ENCODE results near the gene CTNNA1. TPM values are rescaled to one million over a fixed set of nuclear protein-coding genes. Genes with fewer than 3 reads are reported as not detected.

The CTNNA1 gene
- total and polyA plus RNA-seq, 9 of the 15 experiments (the other 6 are each of a cell fraction or from before 2014, with no cell fraction given), result 29.6 to 117 (median 89.1) TPM

DNA sequence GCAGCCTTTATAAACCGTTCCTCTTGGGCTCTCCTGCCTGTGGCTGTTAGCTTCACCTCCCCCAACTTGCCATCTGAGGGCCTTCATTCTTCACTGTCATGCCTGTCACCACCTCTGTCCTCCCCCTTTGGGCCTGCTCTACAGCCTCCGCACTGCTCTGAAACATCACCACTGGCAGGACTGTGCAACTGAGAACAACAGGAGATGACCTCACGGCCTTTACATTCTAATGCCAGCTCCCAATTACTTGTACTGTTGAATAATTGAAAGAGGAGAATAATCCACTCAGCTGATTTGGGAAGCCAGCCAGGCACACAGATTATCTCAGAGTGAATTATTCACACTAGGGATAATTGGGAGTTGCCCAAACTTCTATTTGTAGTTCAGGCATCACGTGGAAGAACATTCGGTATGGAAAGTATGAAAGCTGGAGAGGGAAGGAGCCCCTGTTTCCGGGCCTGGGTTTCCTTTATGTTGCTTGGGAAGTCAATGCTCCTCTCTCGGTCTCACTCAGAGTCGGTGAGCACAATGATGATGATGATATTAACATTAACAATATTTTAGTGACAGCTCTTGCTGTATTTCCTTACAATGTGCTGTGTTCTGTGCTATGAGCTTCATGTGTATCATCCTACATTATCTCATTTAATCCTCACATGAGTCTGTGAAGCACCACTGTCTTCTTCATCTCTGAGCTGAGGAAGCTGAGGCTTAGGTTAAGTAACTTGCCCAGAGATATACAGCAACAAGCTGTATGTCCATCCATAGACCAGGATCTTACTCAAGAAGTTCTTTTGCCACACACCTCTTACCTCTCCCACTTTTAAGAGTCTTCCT is 221.2 kb downstream of the CTNNA1 start (continued):
- TF ChIP-seq XRCC3 (IDR thresholded peaks at IDR 0.05) (no peak), CHD2 (IDR thresholded peaks at IDR 0.05; ENCODE audit: low read depth, low read length) (0 out of 2 replicates have a peak, but pooled peaks have one; percentile 24), SRSF7 (optimal IDR thresholded peaks at IDR 0.05; ENCODE audit: low read depth, low read length) (no peak), JUNB (CRISPR knock-in tag; conservative IDR thresholded peaks at IDR 0.05) (no peak), BRF1 (IDR thresholded peaks at IDR 0.05; ENCODE audit: borderline replicate concordance, extremely low read depth, insufficient read length) (no peak), CEBPG (CRISPR knock-in tag; IDR thresholded peaks at IDR 0.05) (no peak), CEBPG (tag; conservative IDR thresholded peaks at IDR 0.05 in 1 of 2, IDR thresholded peaks at IDR 0.05 in 1 of 2) (no peak), FOXK1 (CRISPR knock-in tag; IDR thresholded peaks at IDR 0.05; ENCODE audit: borderline replicate concordance) (no peak), RAD21 (CRISPR knock-in tag; conservative IDR thresholded peaks at IDR 0.05 in 1 of 2, IDR thresholded peaks at IDR 0.05 in 1 of 2) (peak in 1 of 2 experiments; percentile 46; a peak in 3 of 4 replicates), HNRNPH1 (optimal IDR thresholded peaks at IDR 0.05; ENCODE audit: low read depth, low read length) (no peak), TCF3 (CRISPR knock-in tag; IDR thresholded peaks at IDR 0.05) (0 out of 2 replicates have a peak, but pooled peaks have one; percentile 13), ARID2 (IDR thresholded peaks at IDR 0.05) (no peak), CBFB (CRISPR knock-in tag; IDR thresholded peaks at IDR 0.05) (no peak), KHSRP (IDR thresholded peaks at IDR 0.05) (no peak), ZNF780A (CRISPR knock-in tag; IDR thresholded peaks at IDR 0.05) (no peak), TEAD2 (tag; IDR thresholded peaks at IDR 0.05) (no peak), ETV5 (CRISPR knock-in tag; IDR thresholded peaks at IDR 0.05; ENCODE audit: low read depth) (no peak), MYNN (IDR thresholded peaks at IDR 0.05) (no peak), MYNN (CRISPR knock-in tag; IDR thresholded peaks at IDR 0.05) (no peak), ZNF184 (CRISPR knock-in tag; IDR thresholded peaks at IDR 0.05) (no peak)
- TF ChIP-seq, protein P1, sequence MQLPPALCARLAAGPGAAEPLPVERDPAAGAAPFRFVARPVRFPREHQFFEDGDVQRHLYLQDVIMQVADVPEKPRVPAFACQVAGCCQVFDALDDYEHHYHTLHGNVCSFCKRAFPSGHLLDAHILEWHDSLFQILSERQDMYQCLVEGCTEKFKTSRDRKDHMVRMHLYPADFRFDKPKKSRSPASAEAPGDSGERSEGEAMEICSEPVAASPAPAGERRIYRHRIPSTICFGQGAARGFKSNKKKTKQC (CRISPR knock-in tag; IDR thresholded peaks at IDR 0.05), result no peak
- TF ChIP-seq, protein P2, sequence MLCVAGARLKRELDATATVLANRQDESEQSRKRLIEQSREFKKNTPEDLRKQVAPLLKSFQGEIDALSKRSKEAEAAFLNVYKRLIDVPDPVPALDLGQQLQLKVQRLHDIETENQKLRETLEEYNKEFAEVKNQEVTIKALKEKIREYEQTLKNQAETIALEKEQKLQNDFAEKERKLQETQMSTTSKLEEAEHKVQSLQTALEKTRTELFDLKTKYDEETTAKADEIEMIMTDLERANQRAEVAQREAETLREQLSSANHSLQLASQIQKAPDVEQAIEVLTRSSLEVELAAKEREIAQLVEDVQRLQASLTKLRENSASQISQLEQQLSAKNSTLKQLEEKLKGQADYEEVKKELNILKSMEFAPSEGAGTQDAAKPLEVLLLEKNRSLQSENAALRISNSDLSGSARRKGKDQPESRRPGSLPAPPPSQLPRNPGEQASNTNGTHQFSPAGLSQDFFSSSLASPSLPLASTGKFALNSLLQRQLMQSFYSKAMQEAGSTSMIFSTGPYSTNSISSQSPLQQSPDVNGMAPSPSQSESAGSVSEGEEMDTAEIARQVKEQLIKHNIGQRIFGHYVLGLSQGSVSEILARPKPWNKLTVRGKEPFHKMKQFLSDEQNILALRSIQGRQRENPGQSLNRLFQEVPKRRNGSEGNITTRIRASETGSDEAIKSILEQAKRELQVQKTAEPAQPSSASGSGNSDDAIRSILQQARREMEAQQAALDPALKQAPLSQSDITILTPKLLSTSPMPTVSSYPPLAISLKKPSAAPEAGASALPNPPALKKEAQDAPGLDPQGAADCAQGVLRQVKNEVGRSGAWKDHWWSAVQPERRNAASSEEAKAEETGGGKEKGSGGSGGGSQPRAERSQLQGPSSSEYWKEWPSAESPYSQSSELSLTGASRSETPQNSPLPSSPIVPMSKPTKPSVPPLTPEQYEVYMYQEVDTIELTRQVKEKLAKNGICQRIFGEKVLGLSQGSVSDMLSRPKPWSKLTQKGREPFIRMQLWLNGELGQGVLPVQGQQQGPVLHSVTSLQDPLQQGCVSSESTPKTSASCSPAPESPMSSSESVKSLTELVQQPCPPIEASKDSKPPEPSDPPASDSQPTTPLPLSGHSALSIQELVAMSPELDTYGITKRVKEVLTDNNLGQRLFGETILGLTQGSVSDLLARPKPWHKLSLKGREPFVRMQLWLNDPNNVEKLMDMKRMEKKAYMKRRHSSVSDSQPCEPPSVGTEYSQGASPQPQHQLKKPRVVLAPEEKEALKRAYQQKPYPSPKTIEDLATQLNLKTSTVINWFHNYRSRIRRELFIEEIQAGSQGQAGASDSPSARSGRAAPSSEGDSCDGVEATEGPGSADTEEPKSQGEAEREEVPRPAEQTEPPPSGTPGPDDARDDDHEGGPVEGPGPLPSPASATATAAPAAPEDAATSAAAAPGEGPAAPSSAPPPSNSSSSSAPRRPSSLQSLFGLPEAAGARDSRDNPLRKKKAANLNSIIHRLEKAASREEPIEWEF (CRISPR knock-in tag; IDR thresholded peaks at IDR 0.05), result 0 out of 2 replicates have a peak, but pooled peaks have one; percentile 40
- TF ChIP-seq, protein P3, sequence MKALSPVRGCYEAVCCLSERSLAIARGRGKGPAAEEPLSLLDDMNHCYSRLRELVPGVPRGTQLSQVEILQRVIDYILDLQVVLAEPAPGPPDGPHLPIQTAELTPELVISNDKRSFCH (CRISPR knock-in tag; IDR thresholded peaks at IDR 0.05), result no peak
- TF ChIP-seq, protein P3 (tag; IDR thresholded peaks at IDR 0.05), result no peak

Data from K562 (cell line).